Measurements from ENCODE around the gene RNF113B.

RNF113B gene

DNA sequence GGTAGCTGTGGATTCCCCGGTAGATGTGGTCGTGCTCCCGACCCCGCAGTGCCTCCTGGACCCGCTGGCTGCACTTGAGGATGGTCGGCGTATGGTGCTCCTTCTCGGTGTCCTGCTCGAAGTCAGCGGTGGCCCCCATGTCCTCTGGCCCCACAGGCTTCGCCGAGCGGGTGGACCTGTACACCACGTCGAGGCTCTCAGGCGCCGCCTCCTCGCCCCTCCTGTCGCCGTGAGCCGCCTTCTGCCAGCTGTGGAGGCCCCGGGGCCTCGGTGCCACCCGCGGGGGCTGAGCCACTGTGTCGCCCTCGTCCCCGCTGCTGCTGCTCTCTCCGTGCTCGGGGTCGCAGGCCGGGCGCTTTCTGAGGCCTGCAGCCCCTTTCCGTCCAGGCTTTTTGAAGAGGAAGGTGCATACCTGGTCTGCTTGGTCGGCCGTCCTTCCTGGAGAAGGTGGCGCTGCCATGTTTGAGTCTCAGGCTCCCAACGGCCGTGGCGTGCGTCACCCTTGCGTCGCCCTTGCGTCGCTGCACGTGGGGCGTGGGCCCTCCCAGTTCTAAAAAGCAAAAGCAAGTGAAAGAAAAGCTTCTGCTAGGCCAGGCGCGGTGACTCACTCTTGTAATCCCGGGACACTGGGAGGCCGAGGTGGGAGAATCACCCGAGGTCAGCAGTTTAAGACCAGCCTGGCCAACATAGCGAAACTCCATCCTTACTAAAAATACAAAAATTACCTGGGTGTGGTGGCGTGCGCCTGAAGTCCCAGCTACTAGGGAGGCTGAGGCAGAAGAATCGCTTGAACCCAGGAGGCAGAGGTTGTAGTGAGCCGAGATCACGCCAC, at the start of gene RNF113B:
Gene RNF113B, minus strand, starts transcription at position 493 of the 832 bp plus-strand sequence. Its CDS starts 33 bp downstream, at position 460.
- no peak for DNase-seq (ENCODE audit: low spot score)

GRCh38 chr13:98226496-98226895, 49.4 kb upstream of the RNF113B start:
- DNase-seq (ENCODE audit: low spot score) = no peak

DNA sequence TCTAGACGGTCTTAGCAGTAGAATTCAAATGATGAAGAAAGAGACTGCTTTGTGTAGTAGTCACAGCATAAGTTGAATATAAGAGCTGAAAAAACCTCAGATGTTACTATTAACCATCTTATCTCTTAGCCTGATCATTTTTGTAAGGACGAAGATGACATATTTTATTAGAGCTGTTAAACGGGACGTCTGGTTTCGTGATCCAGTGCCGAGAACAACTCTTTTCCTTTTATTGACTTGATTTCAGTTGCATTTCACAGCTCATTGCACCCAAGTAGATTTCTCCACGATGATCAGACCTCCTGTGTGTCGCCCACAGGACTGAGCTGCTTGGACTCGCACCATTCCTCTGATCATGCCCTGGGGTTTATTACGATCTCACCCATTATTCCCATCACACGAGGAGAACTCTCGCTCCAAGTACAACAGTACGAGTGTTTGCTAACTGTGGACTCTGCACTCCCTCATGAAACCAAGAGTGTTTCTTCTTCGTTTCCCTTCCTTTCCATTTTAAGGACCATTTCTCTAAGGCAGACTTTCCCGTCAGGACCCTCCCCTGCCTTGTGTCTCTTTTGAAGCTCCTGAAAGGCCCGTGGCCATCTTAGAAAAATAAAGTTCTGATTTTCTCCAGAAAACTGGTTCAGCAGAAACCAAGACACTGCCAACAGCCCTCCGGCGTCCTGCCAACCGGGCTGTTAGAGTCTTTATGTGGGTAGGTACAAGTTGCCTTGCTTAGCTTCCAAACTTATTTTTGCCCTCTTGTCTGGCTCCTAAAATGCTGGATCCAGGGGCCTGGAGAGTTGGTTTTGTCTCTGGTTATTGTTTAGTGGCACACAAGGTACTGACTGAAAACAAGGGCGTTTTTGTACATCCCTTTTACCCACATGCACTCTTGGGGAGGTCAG, 48.2 kb upstream of the RNF113B start:
- no peak for DNase-seq (ENCODE audit: low spot score)

- DNase-seq (ENCODE audit: low spot score) = no peak
These were observed 47.5 kb upstream of the RNF113B start for GRCh38 chr13:98224557-98224956.

DNA sequence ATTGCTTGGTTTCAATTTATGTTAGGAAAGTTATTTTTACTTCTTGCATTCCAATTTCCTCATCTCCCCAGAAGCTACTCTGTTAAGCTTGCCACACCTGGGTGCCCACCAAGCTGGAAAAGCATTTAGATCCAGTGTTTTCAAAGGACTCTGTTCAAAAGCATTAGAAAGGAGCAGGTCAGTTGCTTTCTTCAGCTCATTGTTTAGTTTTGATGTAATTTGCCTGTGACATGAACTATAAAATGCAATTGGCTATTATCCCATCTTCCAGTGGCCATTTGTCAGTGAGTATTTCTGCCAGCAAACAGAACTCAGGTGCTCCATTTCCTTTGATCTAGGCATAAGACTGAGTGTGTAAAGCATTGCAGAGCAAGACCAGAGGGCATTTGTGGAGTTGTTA, 46.7 kb upstream of the RNF113B start:
- no peak for DNase-seq (ENCODE audit: low spot score)

DNA sequence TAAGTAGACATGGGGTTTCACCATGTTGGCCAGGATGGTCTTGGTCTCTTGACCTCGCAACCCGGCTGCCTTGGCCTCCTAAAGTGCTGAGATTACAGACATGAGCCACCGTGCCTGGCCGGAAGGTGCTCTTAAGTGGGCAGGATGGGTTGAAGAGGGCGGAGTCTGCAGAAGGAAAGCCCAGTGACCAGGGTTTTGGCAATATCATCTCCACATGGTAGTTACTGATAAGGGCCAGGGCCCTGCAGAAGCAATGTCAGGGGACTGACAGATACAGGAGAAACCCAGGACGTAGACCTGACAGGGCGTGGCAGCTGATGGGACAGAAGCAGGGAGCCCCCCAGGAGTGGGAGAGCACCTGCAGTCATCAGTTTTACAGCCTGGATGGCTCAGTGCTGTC, 45.7 kb upstream of the RNF113B start:
- DNase-seq (ENCODE audit: low spot score) = no peak

DNA sequence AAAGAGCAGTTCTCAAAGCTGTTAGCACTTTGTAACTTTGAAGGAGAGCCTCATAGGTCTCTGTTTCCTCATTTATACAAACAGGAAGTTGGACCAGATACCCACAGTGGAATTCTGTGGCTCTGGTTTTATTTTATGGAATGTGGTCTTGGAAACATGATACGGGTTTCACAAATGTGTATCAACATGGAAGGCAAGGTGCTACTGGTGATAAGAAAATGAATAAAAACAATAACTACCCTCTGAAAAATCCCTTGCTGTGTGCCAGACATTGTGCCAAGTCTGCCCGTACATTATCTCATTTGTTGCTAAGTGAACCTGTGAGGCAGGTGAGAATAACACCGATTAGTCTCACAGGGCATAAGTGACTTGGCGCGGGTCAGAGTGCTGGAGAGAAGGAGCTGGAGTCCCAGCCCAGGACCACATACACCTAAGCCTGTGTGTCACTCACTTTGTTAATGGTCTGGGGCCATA, 45.0 kb upstream of the RNF113B start:
- no peak for DNase-seq (ENCODE audit: low spot score)

- no peak for DNase-seq (ENCODE audit: low spot score)
These were observed 44.2 kb upstream of the RNF113B start for GRCh38 chr13:98221234-98221633.

- no peak for DNase-seq (ENCODE audit: low spot score)
These were observed 43.3 kb upstream of the RNF113B start for GRCh38 chr13:98220271-98220791.

- DNase-seq (ENCODE audit: low spot score) = no peak
These were observed 42.6 kb upstream of the RNF113B start for GRCh38 chr13:98219685-98220084.

DNA sequence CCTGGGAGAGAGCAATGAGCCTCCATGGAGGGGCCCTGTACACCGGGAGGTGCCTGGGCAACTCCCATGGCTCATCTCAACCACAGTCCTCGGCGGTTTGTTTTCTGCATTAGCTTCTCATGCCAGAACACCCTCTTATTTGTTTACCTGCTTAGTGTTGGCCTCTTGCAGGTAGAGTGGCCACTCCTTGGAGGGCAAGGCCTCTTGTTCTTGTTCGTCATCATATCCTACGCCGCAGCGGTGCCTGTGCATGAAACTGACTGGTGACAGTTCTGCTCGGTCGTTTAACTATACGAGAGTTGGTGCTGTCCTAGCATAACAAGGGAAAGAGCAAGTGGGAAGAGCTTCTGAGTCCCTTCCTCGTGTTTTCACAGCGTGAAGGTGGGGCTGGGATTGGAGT, 40.5 kb upstream of the RNF113B start:
- no peak for DNase-seq (ENCODE audit: low spot score)

DNA sequence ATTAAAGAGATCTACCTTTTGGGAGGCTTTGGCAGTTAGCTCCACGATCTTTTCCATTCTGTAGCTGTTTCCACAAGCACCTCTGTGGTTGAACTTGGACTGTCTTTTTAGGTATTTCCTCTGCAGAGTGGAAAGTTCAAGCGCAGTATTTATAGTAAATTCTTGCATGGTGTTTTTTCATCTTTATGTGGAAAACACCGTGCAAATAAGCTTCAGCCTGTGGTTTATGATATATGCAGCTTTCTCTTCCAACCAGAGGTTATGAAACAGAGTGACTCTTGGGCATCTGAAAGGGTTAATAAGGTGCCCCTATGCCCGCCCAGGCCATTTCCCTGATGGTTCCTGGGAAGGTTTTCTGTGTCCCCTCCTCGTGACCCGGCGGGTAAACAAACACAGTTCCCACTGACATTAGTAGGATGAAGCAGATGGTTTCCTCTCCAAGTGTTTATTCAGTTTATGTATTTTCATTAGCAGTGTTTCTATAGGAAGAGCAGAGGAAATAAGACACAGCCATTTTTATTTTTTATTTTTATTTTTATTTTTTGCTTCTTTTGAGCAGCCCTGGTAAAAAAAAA, 39.7 kb upstream of the RNF113B start:
- no peak for DNase-seq (ENCODE audit: low spot score)

DNA sequence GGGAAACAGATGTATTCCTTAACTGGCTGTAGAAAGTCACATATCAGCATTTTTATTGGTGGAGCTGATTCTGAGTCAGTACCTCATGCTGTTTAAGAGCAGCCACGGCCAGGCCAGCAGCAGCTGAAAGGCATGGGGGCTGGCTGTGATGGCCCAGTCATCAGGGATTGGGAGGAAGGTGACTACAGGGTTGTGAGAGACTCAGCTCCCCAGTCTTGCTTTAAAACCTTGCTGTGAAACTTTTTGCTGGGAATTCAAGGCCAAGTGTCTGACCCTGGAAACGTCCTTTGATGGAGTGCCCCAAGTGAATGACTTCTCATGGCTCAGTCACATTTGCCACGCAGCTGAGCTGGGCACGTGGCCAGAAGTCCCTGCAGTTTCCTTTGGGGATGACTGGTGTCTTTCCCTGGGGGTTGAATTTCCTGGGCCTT, 39.1 kb upstream of the RNF113B start:
- no peak for DNase-seq (ENCODE audit: low spot score)

DNA sequence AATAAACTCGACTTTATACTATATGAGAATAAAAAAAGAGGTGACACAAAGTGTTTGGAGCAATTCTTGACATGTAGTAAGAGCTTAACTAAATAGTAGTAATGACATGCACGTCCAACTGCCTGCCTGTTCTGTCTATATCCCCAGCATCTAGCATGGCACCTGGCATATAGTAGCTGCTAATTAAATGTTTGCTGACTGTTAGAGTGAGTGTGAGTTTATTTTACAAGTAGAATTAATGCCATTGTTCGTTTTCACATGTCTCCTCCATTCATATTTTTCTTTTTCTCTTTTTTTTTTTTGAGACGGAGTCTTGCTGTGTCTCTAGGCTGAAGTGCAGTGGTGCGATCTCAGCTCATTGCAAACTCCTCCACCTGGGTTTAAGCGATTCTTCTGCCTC, 38.4 kb upstream of the RNF113B start:
- no peak for DNase-seq (ENCODE audit: low spot score)

- DNase-seq (ENCODE audit: low spot score) = no peak
These were observed 37.6 kb upstream of the RNF113B start for GRCh38 chr13:98214707-98215106.

DNA sequence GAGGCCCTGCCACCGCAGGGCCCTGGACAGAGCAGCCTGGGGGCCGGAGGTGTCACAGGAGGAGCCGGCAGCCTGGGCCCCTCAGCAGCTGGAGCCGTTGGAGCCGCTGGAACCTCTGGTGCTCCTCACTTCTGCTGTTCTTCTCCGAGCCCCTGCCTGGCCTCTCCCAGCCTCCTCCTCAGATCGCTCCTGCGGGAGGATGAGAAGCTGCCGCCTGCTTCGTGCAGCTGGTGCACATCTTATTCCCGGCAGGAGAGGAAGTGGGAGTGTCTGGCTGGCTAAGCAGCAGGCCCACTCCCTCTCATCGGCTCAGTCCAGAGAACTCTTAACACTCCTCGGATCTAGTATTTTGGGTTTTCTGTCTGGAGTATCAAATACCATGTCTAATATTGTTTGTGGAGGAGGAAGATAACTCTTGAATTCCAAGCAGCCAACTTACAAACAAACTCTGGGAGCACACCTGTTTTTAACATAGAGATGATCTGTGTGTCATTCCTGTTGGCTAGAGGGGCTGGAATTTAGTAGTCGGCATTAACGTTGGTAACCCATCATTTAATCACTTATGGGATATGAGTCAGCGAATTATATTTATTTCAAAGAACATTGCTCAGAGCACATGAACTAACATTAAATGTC, 37.1 kb upstream of the RNF113B start:
- no peak for DNase-seq (ENCODE audit: low spot score)

DNA sequence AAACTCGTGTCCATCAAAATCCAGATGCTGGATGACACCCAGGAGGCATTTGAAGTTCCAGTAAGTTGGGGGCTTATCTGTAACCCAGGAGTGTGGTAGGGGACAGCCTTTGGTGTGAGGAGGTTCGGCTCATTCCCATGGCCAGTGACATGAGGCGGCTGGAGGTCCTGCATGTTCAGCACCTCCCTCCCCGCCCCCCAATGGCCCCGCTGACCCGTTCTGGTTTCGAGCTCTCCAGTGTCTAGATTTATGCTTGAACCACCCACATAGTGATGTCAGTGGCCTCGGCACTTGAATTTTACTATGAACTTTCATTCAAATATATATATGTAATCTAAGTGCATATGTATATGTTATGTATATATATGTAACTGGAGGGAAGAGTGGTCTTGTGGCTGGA, 36.3 kb upstream of the RNF113B start:
- no peak for DNase-seq (ENCODE audit: low spot score)

DNA sequence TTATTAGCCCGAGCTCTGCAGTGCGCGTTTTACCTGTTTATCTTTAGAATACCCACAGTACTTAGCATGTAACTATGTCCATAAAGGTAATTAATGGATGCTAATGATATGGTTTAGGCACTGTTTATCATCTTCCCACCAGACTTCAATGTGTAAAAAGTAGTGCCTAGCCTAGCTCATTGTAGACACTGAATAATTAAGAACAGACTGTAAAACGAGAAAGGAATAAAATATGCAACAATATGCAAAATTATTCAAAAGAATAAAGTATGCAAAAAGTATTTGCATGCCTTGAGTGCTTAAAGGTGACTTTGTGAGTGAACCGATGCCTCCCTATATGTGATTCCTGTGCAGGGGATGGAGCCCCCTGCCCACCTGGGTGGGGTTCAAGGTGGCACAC, 35.7 kb upstream of the RNF113B start:
- DNase-seq (ENCODE audit: low spot score) = no peak

- no peak for DNase-seq (ENCODE audit: low spot score)
These were observed 31.5 kb upstream of the RNF113B start for GRCh38 chr13:98208606-98209005.

GRCh38 chr13:98207416-98207815, 30.3 kb upstream of the RNF113B start:
- DNase-seq (ENCODE audit: low spot score) = no peak

- no peak for DNase-seq (ENCODE audit: low spot score)
These were observed 29.9 kb upstream of the RNF113B start for GRCh38 chr13:98206946-98207345.

- no peak for DNase-seq (ENCODE audit: low spot score)
These were observed 27.5 kb upstream of the RNF113B start for GRCh38 chr13:98204546-98204945.
